Parathyroid adenoma (tissue), 2 donors: ENCODE measurements around the gene CDH12.

Experiments used
- H2AFZ ChIP-seq: fragments of 300-600 bp; sonication (generic); one replicate; pipeline ENCODE4 v1.7.0; 2017; ENCODE audit warnings: antibody characterized with exemption, mild to moderate bottlenecking
- H3K27ac ChIP-seq: fragments of 300-600 bp; sonication (generic); one replicate; pipeline ENCODE4 v1.7.0; 2017
- H3K27me3 ChIP-seq: fragments of 300-600 bp; sonication (generic); one replicate; pipeline ENCODE4 v1.7.0; 2017; ENCODE audit warnings: low read length; ENCODE audit not compliant: control insufficient read depth, insufficient read depth
- H3K36me3 ChIP-seq: fragments of 300-600 bp; sonication (generic); one replicate; pipeline ENCODE4 v1.7.0; 2017; ENCODE audit warnings: low read length; ENCODE audit not compliant: control insufficient read depth, insufficient read depth
- H3K4me1 ChIP-seq: fragments of 300-600 bp; sonication (generic); one replicate; pipeline ENCODE4 v1.7.0; 2017; ENCODE audit warnings: control low read depth
- H3K4me2 ChIP-seq: fragments of 300-600 bp; sonication (generic); one replicate; pipeline ENCODE4 v1.7.0; 2017; ENCODE audit warnings: low read length
- H3K4me3 ChIP-seq: fragments of 300-600 bp; sonication (generic); one replicate; pipeline ENCODE4 v1.7.0; 2017; ENCODE audit warnings: low read depth, low read length
- H3K79me2 ChIP-seq: fragments of 300-600 bp; sonication (generic); one replicate; pipeline ENCODE4 v1.7.0; 2017; ENCODE audit warnings: control low read depth
- H3K9ac ChIP-seq: fragments of 300-600 bp; sonication (generic); one replicate; pipeline ENCODE4 v1.7.0; 2017; ENCODE audit warnings: mild to moderate bottlenecking
- H3K9me3 ChIP-seq: fragments of 300-600 bp; sonication (generic); one replicate; pipeline ENCODE4 v1.7.0; 2017; ENCODE audit warnings: low read length; ENCODE audit not compliant: control insufficient read depth
- TF ChIP-seq, protein P1 (sequence below): fragments of 300-600 bp; sonication (generic); IDR thresholded peaks from one replicate; pipeline ENCODE4 v1.7.0; 2017; ENCODE audit warnings: antibody characterized with exemption, mild to moderate bottlenecking
- donor health status: primary hyperparathyroidism.

The CDH12 gene

DNA sequence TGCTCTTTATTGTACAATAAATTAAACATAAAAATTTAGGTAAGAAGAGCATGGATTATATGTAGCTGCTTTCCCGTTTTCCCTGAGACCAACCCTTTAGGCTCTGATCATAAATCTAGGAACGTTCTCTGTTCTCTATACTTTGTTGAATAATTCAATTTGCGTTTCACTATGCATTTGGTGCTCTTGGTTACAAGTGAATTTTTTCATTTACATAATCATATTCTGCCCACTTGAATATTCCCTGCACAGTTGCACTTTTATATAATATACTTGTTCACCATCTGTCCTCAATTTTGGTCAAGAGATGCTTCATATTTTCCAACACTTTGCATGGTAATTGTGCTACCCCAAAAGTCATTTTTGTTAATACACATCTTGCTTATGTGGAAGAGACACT lies 741.8 kb downstream of the CDH12 start:
- H3K27me3 ChIP-seq: no peaks in the 10 kb centered on the region
- H3K27ac ChIP-seq: no peak overlapping the region
- no peak overlapping the region for H3K4me2 ChIP-seq

GRCh38 chr5:22109315-22109714 lies 743.8 kb downstream of the CDH12 start:
- no peak overlapping the region for H3K9ac ChIP-seq
- no peaks in the 10 kb centered on the region for H3K9me3 ChIP-seq
- H3K4me3 ChIP-seq: no peak overlapping the region
- TF ChIP-seq, protein P1, sequence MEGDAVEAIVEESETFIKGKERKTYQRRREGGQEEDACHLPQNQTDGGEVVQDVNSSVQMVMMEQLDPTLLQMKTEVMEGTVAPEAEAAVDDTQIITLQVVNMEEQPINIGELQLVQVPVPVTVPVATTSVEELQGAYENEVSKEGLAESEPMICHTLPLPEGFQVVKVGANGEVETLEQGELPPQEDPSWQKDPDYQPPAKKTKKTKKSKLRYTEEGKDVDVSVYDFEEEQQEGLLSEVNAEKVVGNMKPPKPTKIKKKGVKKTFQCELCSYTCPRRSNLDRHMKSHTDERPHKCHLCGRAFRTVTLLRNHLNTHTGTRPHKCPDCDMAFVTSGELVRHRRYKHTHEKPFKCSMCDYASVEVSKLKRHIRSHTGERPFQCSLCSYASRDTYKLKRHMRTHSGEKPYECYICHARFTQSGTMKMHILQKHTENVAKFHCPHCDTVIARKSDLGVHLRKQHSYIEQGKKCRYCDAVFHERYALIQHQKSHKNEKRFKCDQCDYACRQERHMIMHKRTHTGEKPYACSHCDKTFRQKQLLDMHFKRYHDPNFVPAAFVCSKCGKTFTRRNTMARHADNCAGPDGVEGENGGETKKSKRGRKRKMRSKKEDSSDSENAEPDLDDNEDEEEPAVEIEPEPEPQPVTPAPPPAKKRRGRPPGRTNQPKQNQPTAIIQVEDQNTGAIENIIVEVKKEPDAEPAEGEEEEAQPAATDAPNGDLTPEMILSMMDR: no peak
- no peak overlapping the region for H3K4me2 ChIP-seq
- H3K79me2 ChIP-seq: no peaks in the 10 kb centered on the region
- no peaks in the 10 kb centered on the region for H3K4me1 ChIP-seq
- H2AFZ ChIP-seq: no peak overlapping the region
- H3K27ac ChIP-seq: no peak overlapping the region
- no peaks in the 10 kb centered on the region for H3K36me3 ChIP-seq
- no peaks in the 10 kb centered on the region for H3K27me3 ChIP-seq

More for the DNA sequence above, 741.8 kb downstream of the CDH12 start:
- Histone ChIP-seq H2AFZ (no peak overlapping the region), H3K9me3 (no peaks in the 10 kb centered on the region), H3K4me3 (no peak overlapping the region), H3K79me2 (no peaks in the 10 kb centered on the region), H3K36me3 (no peaks in the 10 kb centered on the region), H3K4me1 (no peaks in the 10 kb centered on the region), H3K9ac (no peak overlapping the region)
- TF ChIP-seq, protein P1: no peak

DNA sequence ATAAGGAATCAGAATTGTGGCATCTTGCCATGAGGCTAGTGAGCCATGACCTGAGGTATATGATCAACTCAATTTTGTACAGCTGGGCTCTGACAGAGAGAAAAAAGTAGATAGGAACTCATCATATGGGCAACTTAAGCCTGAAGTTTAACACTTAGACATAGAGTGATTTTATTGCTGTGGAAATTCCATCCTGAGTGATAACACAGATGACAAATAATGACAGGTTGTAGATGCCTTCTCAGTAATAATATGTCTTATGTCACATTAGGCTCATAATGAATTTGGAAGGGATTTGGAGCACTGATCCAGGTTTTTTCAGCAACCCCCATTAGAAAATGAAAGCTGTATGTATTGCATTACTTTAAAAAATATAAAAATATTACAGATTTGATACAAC lies 744.6 kb downstream of the CDH12 start:
- H3K27ac ChIP-seq: no peak overlapping the region
- H3K27me3 ChIP-seq: no peaks in the 10 kb centered on the region
- no peaks in the 10 kb centered on the region for H3K9me3 ChIP-seq
- H3K9ac ChIP-seq: no peak overlapping the region
- TF ChIP-seq, protein P1: no peak
- H3K79me2 ChIP-seq: no peaks in the 10 kb centered on the region
- H2AFZ ChIP-seq: no peak overlapping the region
- H3K4me3 ChIP-seq: no peak overlapping the region
- H3K4me2 ChIP-seq: no peak overlapping the region
- no peaks in the 10 kb centered on the region for H3K36me3 ChIP-seq
- H3K4me1 ChIP-seq: no peaks in the 10 kb centered on the region

- H3K9ac ChIP-seq: no peak overlapping the region
- no peak overlapping the region for H3K4me3 ChIP-seq
- no peaks in the 10 kb centered on the region for H3K27me3 ChIP-seq
- no peaks in the 10 kb centered on the region for H3K9me3 ChIP-seq
- H2AFZ ChIP-seq: no peak overlapping the region
- no peaks in the 10 kb centered on the region for H3K4me1 ChIP-seq
- TF ChIP-seq, protein P1: no peak
- no peaks in the 10 kb centered on the region for H3K79me2 ChIP-seq
- no peaks in the 10 kb centered on the region for H3K36me3 ChIP-seq
- no peak overlapping the region for H3K27ac ChIP-seq
- H3K4me2 ChIP-seq: no peak overlapping the region
Measured at GRCh38 chr5:22102823-22103359, 750.3 kb downstream of the CDH12 start.

- Histone ChIP-seq H3K36me3 (no peaks in the 10 kb centered on the region), H3K27me3 (no peaks in the 10 kb centered on the region), H3K4me2 (no peak overlapping the region), H3K27ac (no peak overlapping the region), H3K79me2 (no peaks in the 10 kb centered on the region), H2AFZ (no peak overlapping the region), H3K4me1 (no peaks in the 10 kb centered on the region), H3K9me3 (no peaks in the 10 kb centered on the region), H3K9ac (no peak overlapping the region), H3K4me3 (no peak overlapping the region)
- TF ChIP-seq, protein P1: no peak
Measured at GRCh38 chr5:22088517-22088916, 764.6 kb downstream of the CDH12 start.
